NB4 (cell line): ENCODE results near the gene KRT2.

Experiments used
- DNase-seq: peaks from one replicate; pipeline ENCODE4 v3.0.0; 2010; ENCODE audit warnings: low read depth
- H3K4me3 ChIP-seq: one replicate; pipeline ENCODE4 v1.5.1; 2011; ENCODE audit warnings: mild to moderate bottlenecking, low read depth, low read length, moderate library complexity
- MYC ChIP-seq: IDR thresholded peaks from 2 replicates; pipeline ENCODE4 v1.6.1; 2011; ENCODE audit warnings: low read depth, low read length
- POLR2A ChIP-seq: IDR thresholded peaks from 2 replicates; pipeline ENCODE4 v1.6.1; 2011; ENCODE audit warnings: mild to moderate bottlenecking; ENCODE audit not compliant: insufficient read length; ENCODE audit errors: extremely low read depth
- TF ChIP-seq, protein P1 (sequence below): IDR thresholded peaks from 2 replicates; pipeline ENCODE4 v1.6.1; 2011; ENCODE audit warnings: low read depth, low read length
- TF ChIP-seq, protein P2 (sequence below): IDR thresholded peaks from one replicate; pipeline ENCODE4 v1.5.1; 2012; ENCODE audit warnings: low read depth, low read length

KRT2 gene

DNA sequence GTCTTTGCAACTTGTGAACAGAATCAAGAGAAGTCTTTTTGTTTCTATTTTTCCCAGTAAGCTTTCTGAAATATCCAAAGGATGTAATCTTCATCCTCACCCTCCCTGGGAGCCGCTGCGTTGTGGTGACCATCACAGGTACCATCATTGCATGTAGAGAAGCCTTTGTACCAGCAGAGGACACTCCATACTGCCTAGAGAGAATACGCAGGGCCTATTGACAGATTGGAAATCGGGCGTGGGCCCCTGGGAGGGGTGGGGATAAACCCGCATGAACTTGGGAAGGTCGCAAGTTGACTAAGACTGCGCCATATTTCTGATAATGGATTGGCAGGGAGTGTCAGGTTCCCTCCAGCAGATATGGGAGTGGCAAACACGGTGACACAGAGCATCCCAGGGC is 15.5 kb upstream of the KRT2 start:
- no peak for DNase-seq
- TF ChIP-seq, protein P1, sequence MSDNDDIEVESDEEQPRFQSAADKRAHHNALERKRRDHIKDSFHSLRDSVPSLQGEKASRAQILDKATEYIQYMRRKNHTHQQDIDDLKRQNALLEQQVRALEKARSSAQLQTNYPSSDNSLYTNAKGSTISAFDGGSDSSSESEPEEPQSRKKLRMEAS = no peak
- TF ChIP-seq MYC (no peak), POLR2A (no peak)
- TF ChIP-seq, protein P2, sequence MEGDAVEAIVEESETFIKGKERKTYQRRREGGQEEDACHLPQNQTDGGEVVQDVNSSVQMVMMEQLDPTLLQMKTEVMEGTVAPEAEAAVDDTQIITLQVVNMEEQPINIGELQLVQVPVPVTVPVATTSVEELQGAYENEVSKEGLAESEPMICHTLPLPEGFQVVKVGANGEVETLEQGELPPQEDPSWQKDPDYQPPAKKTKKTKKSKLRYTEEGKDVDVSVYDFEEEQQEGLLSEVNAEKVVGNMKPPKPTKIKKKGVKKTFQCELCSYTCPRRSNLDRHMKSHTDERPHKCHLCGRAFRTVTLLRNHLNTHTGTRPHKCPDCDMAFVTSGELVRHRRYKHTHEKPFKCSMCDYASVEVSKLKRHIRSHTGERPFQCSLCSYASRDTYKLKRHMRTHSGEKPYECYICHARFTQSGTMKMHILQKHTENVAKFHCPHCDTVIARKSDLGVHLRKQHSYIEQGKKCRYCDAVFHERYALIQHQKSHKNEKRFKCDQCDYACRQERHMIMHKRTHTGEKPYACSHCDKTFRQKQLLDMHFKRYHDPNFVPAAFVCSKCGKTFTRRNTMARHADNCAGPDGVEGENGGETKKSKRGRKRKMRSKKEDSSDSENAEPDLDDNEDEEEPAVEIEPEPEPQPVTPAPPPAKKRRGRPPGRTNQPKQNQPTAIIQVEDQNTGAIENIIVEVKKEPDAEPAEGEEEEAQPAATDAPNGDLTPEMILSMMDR = no peak
- no peak overlapping the region for H3K4me3 ChIP-seq

DNA sequence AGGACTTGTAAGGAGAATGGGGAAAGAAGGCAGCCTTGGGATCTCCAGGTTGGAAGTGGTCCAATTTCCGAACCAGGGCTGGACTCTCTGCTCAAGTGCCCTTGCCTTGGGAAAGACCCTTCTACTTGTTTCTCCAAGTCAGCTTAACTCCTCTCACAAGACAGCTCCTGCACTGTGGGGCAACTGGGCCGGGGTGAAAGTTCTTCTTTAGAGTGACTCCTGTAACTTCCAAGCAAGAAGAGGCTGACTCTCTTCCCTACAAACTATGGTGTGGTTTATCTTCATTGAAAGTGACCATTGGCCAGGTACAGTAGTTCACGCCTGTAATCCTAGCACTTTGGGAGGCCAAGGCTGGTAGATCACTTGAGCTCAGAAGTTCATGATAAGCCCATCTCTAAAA is 14.5 kb upstream of the KRT2 start:
- no peak overlapping the region for H3K4me3 ChIP-seq
- no peak for TF ChIP-seq POLR2A
- TF ChIP-seq, protein P1 = no peak
- TF ChIP-seq, protein P2 = no peak
- TF ChIP-seq MYC = no peak
- no peak for DNase-seq

DNA sequence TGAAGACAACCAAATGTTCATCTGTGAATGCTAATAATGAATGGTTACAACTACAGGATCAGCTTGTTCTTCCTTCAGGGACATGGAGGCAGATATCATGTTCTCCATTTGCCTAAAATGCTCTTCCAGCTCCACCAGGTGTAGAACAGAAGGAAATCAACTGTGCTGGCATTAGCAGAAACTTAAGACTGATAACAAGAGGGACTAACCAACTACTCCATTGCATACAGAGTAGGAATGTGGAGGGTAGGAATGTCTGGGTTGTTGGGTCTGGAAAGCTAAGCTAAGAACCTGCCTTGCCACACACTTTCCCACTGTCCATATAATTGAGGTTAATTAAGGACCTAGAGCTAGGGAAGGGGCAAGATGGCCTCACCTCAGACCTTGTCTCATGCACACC is 11.4 kb upstream of the KRT2 start:
- no peak for TF ChIP-seq MYC
- no peak for TF ChIP-seq POLR2A
- TF ChIP-seq, protein P2 = no peak
- TF ChIP-seq, protein P1 = no peak
- H3K4me3 ChIP-seq = no peak overlapping the region

DNA sequence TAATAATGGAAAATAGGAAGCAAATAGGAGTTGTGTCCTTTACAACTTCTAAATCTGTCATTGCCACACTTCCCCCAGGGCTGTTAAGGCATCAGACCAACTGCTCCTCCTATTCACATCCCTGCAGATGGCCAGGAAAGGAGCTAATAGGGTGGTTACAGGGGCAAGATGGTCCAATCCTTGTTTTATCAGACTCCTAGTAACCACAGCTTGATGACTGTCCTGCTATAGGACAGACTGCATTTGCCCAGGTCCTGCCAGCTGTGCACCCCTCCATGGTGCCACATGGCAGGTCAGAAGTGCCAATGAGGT is 10.9 kb upstream of the KRT2 start:
- no peak for DNase-seq
- no peak overlapping the region for H3K4me3 ChIP-seq
- no peak for TF ChIP-seq MYC
- TF ChIP-seq, protein P1 = no peak
- TF ChIP-seq, protein P2 = no peak
- no peak for TF ChIP-seq POLR2A

More for the DNA sequence above, 11.4 kb upstream of the KRT2 start:
- DNase-seq = no peak

DNA sequence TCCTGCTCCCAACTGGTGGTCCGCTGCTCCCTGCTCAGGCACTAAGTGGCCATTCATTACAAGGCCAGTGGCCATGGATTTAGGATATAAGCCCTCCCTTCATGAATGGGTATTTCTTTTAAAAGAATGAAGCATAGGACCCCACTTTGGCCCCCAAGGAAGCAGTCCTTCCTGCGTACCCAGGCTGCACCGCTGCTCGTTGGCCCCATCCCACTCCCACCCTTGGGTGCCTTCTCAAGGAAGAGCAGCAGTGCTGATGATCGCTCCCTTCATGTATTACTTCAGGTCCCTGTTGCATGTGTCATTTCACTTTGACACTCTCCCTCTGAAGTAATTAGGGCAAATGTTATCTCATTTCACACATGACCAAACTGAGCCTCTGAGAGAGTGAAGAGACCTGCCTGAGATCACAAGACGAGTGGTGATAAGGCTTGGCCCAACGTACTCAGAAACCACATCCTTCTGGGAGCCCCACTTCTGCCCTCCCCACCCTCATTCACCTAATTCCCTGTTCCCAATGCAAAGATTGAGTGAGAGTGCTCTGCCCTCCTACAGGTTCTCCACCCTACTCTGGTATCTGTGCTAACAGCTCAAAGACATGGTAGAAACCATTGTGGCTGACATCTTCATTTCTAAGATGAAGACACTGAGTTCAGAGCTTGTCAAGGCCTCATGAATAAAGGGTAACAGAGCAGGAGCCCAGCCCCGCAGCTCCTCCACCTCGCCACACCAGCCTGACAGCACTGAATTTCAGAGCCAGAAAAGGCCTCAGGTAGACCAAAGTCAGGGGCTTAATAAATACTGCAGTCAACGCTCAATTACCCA is 10.3 kb upstream of the KRT2 start:
- H3K4me3 ChIP-seq = no peak overlapping the region
- DNase-seq = no peak

DNA sequence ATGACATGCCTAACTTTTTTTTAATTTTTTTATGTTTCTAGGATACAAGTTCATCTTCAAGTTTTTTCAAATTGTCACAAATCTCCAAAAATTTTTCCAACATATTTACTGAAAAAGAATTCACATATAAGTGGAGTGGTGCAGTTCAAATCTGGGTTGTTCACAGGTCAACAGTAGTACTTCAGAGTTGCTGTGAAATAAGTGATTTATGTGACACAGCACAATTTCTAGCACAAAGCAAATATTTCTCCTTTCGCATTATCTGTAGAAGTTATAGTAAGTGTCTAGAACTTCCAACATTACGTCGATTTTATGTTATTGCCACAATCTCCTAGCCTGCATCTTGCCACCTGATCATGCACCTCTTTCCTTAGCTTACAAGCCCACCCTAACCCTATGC is 9.7 kb upstream of the KRT2 start:
- TF ChIP-seq POLR2A (no peak), MYC (no peak)
- TF ChIP-seq, protein P2 = no peak
- TF ChIP-seq, protein P1 = no peak
- DNase-seq = no peak
- H3K4me3 ChIP-seq = no peak overlapping the region

More for the DNA sequence above, 10.3 kb upstream of the KRT2 start:
- TF ChIP-seq, protein P1 = 0 out of 2 replicates have a peak, but pooled peaks have one; percentile 37
- TF ChIP-seq POLR2A = no peak
